TTC549 (cell line): ENCODE results near the gene CLTCL1.

ENCODE experiments used
- FAIRE-seq: peaks from 2 replicates; lab custom pipeline; 2012; peaks lifted over from hg19 to GRCh38; lab: Jason Lieb, UNC

The CLTCL1 gene

GRCh38 chr22:19150482-19151328 lies 140.8 kb downstream of the CLTCL1 start:
- FAIRE-seq, result no peak

- no peak for FAIRE-seq
These were observed 141.5 kb downstream of the CLTCL1 start, which contains the start of gene GSC2 for GRCh38 chr22:19149991-19150390. Gene GSC2 (minus strand): TSS chr22:19150292. CDS start chr22:19150283, 9 bp downstream.

GRCh38 chr22:19149047-19149883 lies 142.3 kb downstream of the CLTCL1 start:
- no peak for FAIRE-seq

DNA sequence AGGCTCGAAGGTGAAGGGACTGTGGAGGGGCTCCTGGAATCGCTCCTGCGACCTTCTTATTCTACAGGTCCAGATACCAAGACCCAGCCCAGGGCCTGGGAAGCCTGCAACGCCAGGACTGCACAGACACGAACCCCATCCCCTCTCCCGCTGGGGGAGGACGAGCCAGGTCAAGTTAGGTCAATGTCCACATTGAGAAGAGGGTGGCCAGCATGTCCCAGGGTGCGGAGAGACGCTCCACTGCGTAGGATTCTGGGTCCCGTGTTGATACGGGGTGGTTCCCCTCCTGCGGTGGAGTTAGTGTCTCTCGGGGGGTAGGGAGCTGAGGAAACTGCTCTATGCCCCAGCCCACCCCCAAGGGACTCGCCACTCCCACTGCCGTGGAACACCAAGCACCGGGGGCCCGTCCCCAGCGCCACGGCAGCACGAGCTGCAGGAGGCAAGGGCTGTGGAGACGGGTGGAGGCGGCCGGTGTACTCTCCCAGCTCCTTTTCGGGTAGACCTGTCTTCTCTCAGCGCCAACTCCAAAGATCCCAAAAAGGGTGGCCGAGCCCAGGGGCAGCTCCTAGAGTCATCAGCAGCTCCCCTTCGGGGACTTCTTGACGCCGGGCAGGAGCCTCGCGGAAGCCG lies 143.0 kb downstream of the CLTCL1 start:
- FAIRE-seq, result no peak

GRCh38 chr22:19147195-19147780 lies 144.2 kb downstream of the CLTCL1 start:
- no peak for FAIRE-seq

DNA sequence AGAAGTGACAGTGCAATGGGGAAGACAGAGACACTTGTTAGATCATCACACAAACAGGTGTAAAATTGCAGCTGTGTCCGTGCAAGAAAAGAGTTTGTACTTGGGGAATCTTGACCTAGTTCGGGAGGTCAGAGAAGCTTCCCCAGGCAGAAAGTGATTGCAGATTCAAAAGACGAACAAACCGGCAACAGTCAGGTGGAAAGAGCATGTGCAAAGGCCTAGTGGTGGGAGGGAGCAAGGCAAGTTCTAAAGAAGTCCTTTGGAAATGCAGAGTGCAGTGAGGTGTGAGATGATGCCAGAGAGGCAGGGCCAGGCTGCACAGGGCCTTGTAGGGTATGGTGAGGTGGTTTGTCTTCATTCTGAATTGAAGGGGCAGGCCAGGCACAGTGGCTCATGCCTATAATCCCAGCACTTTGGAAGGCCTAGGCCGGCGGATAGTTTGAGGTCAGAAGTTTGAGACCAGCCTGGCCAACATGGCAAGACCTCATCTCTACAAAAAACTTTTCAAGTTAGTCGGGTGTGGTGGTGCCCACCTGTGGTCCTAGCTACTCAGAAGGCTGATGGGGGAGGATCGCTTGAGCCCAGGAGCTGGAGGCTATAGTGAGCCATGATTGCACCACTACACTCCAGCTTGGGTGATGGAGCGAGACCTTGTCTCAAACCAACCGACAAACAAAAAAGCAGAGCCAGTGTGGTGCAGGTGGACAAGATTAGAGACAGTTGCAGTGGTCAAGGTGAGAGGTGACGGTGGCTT lies 145.1 kb downstream of the CLTCL1 start:
- FAIRE-seq, result no peak

DNA sequence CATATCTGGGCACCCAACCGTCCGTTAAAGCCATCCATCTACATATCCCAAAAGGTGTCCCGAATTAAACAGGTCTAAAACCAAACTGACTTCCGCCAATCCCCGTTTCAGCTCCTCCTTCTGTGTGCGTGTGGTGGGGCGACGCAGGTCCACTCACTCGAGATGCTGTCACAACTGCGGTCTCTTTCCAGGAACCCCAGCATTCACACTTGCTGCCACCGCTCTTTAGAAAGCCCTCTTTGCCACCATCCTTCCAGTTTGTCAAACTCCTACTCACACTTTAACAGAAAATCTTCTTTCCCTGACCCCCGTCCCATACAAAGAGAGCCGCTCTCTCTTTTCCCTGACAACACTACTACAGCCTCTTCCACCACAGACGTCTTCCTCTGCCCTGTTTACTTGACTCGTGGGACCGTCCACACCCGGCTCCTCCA lies 147.5 kb downstream of the CLTCL1 start:
- no peak for FAIRE-seq

DNA sequence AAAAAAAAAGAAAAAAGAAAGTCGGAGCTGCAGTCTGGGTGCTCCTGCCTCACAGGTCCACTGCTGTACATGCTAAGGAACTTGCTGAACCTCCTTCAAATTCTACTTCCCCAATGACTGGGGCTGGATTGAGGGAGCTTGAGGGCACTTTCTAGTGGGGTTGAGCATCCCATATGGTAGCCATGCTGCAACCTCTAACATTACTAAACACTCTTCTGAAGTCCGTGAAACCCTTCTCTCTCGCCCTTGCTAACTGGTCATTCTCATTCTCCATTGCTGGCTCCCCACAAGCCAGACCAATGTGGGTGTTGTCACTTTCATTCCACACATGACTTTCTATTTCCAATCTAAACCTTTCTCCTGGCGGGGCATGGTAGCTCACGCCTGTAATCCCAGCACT lies 148.3 kb downstream of the CLTCL1 start:
- FAIRE-seq, result no peak

- no peak for FAIRE-seq
These were observed 149.1 kb downstream of the CLTCL1 start for GRCh38 chr22:19142394-19142793.

- no peak for FAIRE-seq
These were observed 151.5 kb downstream of the CLTCL1 start for GRCh38 chr22:19139974-19140373.

- no peak for FAIRE-seq
These were observed 152.5 kb downstream of the CLTCL1 start for GRCh38 chr22:19139001-19139356.

DNA sequence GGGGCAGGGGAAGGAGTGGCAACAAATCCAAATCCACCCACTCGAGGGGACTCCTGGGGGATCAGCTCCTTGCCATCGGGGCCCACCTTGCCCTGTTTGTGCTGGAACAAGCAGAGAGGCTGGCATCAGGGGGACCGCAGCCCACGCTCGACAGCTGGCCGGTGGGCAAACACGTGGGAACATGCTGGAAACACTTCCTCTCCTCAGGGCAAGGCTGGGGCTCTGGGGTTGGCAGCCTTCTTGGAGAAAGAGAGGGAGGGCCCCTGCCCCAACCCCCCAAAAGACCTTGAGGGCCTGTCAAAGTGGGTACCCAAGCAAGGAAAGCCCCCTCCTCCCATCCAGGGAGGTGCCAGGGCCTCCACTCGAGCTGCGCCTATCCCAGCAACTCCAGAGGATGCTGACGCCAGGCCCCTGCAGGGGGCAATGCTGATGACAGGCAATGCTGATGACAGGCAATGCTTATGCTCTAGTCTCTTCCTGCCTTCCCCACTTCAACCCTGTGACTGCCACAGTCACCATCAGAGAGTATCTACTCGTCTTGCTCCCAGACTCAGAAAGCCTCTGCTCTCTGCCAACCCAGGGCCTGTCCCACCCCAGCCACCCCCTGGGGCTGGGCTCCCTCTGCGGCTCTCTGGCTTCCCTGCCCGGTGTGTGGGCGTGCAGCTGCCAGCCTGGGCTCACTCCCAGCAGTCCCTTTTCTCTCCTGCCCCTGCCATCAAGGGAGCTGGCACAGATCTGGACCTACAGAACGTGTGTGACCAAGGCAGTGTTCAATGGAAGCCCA lies 153.1 kb downstream of the CLTCL1 start:
- no peak for FAIRE-seq

DNA sequence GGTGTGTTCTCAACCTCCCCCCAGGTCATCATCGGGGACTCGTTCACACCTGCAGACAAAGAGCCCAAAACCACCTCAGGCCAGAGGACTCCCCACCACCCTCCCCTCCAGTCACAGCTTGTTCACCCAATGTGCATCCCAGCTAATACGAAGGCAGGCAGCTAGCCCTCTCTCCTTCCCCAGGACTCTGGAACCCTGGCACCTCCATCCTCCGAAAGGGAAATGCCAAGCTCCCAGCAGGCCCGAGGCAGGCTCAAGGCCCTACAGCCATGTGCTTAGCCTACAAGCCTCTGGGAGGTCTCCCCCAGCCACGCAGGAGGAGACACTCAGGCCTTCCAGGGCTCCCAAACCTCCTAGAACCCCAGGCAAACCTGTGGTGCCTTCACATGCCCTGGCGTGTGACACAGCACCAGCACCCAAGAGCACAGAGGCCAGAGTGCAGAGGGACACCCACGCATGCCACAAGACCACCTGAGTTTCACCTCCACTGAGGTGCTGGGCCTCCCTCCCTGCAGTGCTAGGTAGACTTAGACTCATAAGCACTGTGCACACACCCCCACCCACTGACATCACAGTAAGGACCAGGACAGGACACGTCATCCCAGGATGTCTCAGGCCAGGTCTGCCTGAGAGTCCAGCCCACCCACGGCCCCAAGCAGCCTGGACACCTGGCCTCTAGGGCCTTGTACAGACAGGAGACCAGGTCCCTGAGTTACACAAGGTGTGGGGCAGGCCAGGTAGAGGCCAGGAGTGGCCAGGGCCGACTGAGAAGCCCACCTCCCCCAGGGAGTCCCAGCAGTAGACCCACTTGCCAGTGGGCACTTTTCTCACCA lies 153.9 kb downstream of the CLTCL1 start:
- FAIRE-seq, result no peak

DNA sequence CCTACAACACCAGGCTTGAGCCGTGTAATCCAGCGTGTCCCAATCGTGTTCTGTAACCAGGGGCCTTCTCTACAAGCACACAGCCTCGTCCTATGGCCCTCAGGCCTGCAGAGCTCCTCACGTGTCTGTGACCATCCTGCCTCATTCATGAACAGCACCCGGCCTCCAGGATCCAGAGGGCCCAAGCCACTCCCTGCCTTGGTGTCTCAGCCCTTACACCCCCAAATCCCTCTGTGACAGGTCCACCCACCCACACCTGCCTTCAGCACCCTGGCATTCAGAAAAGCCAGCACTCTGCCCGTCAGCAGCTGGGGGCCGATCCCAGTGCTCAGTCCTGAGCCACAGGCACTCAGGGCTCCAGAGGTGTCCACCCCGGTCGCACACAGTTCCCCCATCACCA lies 154.6 kb downstream of the CLTCL1 start:
- FAIRE-seq, result no peak

DNA sequence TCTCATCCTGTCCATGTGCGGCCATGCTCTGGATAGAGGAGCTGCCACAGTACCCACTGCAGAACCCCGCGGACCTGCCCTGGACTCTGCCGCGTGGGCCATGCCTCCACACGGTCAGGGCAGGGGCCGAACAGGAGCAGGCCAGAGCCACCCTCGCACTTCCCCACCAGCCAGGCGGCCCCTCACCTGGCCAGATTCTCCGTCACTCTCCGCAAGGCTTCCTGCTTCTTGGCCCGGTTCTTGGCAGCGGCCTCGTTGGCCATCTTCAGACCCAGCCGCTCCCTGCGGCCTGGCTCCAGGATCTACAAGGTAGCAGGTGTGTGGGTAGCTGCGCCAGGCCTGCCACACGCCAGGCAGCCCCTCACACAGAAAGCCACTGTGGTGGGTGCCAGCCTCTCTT lies 156.6 kb downstream of the CLTCL1 start:
- no peak for FAIRE-seq

DNA sequence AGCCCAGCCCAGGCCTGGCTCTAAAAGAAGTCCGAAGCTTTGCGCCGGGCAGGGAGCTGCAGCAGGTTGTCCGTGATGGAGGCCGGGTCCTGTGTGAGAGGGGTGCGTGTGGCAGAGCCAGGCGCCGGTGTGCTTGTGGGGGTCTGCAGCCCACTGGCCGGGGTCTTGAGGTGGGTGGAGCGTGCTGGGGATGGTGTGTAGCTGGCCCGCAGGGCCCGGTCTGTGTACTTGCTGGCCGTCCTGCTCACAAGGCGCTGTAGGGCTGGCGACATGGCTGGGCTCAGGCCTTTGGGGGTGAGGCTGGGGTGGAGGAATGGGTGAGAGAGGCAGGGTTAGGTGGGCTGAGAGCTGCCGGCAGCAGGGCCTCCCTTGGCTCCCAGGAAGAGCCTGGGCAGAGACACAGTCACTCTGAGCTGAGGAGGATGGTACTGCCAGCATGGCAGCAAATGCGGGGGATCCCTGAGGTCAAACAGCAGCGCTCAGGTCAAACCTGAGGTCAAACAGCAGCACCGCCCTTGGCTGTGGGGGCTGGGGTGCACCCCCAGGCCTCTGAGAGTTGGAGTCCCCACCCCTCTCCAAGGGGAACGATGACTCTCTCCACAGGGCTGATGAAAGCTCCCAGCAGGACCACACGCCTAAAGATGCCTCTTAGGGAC lies 157.2 kb downstream of the CLTCL1 start:
- no peak for FAIRE-seq

- FAIRE-seq, result no peak
These were observed 158.0 kb downstream of the CLTCL1 start for GRCh38 chr22:19133561-19133960.

DNA sequence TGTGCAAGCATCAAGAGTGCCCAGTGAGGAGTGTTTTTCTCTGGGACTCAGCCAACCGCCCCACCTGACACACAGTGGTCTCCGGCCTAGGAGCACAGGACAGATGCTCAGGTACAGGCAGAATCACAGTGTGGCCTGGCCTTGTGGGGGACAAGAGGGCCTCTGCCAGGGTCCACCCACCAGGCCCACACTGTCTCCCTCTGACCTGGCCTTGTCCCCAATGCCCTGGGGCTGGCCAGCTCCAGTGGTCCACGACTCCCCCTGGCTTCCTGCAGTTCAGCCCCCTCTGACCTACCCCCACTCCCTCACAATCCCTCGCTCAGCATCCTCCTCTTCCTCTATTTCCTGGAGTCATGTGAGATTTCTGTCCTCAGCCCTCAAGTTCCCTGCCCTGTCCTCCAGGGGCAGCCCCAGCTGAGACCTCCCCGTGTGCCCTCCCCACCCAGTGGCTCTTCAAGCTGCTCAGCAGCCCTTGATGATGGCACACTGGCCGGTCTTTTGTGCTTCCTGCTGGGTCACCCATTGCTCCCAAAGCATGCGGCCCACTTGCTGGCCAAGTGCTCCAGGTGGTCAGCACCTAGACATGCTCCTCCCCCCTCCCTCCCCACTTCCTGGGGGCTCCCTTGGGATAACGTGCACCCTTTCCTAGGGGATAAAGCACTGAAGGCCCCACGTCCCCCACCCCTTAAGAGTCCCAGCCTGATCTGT lies 158.7 kb downstream of the CLTCL1 start:
- FAIRE-seq, result no peak

DNA sequence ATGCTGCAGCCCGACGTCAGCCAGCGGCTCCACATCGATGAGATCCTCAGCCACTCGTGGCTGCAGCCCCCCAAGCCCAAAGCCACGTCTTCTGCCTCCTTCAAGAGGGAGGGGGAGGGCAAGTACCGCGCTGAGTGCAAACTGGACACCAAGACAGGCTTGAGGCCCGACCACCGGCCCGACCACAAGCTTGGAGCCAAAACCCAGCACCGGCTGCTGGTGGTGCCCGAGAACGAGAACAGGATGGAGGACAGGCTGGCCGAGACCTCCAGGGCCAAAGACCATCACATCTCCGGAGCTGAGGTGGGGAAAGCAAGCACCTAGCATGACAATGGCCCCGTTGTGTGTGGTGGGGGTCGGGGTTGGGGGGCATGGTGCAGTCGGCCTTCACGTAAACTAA lies 159.4 kb downstream of the CLTCL1 start:
- FAIRE-seq, result no peak
